ENCODE measurements around the gene KSR2. TPM values are rescaled to one million over a fixed set of nuclear protein-coding genes. Genes with fewer than 3 reads are reported as not detected.

KSR2 gene
- total RNA-seq, 1 donor from 2014 or later = 0.25 TPM

GRCh38 chr12:117582135-117582784 is 386.5 kb downstream of the KSR2 start:
- no peak overlapping the region for H3K4me3 ChIP-seq
- no peak for TF ChIP-seq POLR2AphosphoS5 (IDR thresholded peaks at IDR 0.05; ENCODE audit: insufficient read depth in 1 of 2, low read depth in 1 of 2)
- TF ChIP-seq POLR2A (IDR thresholded peaks at IDR 0.05) = no peak
- no peak for TF ChIP-seq CTCF (IDR thresholded peaks at IDR 0.05)
- peaks cover 23% of the 10 kb centered on the region for H3K4me1 ChIP-seq
- H3K9me3 ChIP-seq = no peaks in the 10 kb centered on the region
- intact Hi-C loops (cut with DNase I) = no loop called here
- H3K27ac ChIP-seq = no peak overlapping the region
- no peak for DNase-seq (ENCODE audit: extremely low spot score in 2 of 2)
- H3K36me3 ChIP-seq = no peaks in the 10 kb centered on the region
- H3K27me3 ChIP-seq = no peaks in the 10 kb centered on the region

DNA sequence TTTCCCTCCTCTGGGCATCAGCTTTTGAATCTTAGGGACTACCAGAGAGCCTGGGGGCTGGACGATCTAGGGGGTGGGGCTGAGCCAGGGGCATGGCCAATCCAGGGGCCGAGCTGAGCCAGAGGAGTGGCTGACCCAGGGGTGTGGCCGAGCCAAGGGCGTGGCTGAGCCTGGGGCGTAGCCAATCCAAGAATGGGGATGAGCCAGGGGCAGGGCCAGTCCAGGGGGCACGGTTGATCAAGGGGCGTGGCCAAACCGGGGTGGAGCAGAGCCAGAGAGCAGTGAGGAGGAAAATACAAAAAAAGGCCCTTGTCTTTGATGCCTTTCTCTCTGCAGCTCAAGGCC is 388.1 kb downstream of the KSR2 start:
- DNase-seq (ENCODE audit: extremely low spot score in 2 of 2) = no peak
- intact Hi-C loops (cut with DNase I) = no loop called here
- peak overlapping the region; percentile 4 for H3K27ac ChIP-seq

DNA sequence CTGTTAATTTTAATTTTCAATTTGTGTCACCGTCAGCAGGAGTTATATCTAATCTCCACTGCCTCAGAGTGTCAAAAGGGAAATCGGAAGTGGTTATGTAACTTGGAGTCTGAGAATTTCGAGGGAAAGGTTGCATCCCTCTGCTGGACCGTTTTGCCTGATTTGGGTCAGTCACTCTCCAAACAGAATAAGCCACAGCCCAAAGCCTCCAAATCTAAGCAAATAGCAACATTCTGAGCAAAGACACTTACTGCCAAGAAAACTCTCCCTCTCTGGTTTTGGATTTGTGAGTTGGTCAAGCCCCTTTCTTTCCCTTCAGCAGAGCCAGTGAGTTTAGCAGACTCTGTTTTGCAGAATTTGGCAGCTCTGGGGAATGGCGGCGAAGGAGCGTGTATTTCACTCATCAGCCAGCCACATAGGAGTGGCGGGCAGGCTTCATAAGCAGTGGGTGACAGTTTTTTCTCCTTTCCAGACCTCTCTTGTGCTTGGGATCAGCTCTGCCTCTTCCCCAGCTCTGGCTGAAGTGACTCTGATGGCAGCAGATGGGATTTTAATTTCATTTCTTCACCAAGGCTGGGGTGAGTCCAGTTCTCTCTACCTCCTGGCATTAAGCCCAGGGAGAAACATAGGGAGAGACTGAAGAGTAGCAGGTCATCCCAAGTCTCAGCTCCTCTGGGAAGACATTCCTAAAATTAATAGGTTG is 388.6 kb downstream of the KSR2 start:
- Histone ChIP-seq H3K36me3 (no peaks in the 10 kb centered on the region), H3K9me3 (no peaks in the 10 kb centered on the region), H3K27me3 (no peaks in the 10 kb centered on the region), H3K4me1 (peaks cover 23% of the 10 kb centered on the region), H3K27ac (peak overlapping the region; percentile 4), H3K4me3 (no peak overlapping the region)
- TF ChIP-seq POLR2AphosphoS5 (IDR thresholded peaks at IDR 0.05; ENCODE audit: insufficient read depth in 1 of 2, low read depth in 1 of 2) = no peak
- TF ChIP-seq CTCF (IDR thresholded peaks at IDR 0.05) = no peak
- no peak for TF ChIP-seq POLR2A (IDR thresholded peaks at IDR 0.05)
- no peak for DNase-seq (ENCODE audit: extremely low spot score in 2 of 2)
- intact Hi-C loops (cut with DNase I) = no loop called here

More for the DNA sequence above, 388.1 kb downstream of the KSR2 start:
- no peaks in the 10 kb centered on the region for H3K27me3 ChIP-seq
- peaks cover 23% of the 10 kb centered on the region for H3K4me1 ChIP-seq
- TF ChIP-seq POLR2A (IDR thresholded peaks at IDR 0.05) (no peak), POLR2AphosphoS5 (IDR thresholded peaks at IDR 0.05; ENCODE audit: insufficient read depth in 1 of 2, low read depth in 1 of 2) (no peak), CTCF (IDR thresholded peaks at IDR 0.05) (no peak)
- no peaks in the 10 kb centered on the region for H3K36me3 ChIP-seq
- no peaks in the 10 kb centered on the region for H3K9me3 ChIP-seq
- no peak overlapping the region for H3K4me3 ChIP-seq

GRCh38 chr12:117577122-117577657 is 391.6 kb downstream of the KSR2 start:
- Histone ChIP-seq H3K4me1 (peaks cover 12% of the 10 kb centered on the region), H3K4me3 (no peak overlapping the region), H3K9me3 (no peaks in the 10 kb centered on the region), H3K27me3 (no peaks in the 10 kb centered on the region), H3K36me3 (no peaks in the 10 kb centered on the region), H3K27ac (no peak overlapping the region)
- DNase-seq (ENCODE audit: extremely low spot score in 2 of 2) = no peak
- intact Hi-C loops (cut with DNase I) = no loop called here
- no peak for TF ChIP-seq POLR2AphosphoS5 (IDR thresholded peaks at IDR 0.05; ENCODE audit: insufficient read depth in 1 of 2, low read depth in 1 of 2)

DNA sequence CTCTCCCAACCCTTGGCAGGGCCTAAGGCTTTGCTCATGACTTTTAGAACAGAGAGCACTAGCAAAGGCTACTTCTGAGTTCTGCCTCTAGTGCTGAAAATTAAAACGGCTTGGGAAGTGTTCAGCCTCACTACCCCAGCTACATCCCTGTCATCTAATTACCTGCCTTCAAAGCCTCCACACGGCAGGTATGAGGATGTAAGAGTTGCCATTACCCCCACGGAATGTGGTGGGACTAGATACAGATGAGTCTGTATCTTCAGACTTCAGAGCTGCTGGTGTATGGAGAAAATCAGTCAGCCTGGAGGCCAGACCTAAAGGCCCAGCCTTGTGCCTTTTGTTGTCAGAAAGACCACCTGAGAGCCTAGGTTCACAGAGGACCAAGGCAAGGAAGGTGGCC is 392.7 kb downstream of the KSR2 start:
- intact Hi-C loops (cut with DNase I) = no loop called here
- Histone ChIP-seq H3K27ac (no peak overlapping the region), H3K4me1 (peaks cover 7% of the 10 kb centered on the region), H3K9me3 (no peaks in the 10 kb centered on the region), H3K36me3 (no peaks in the 10 kb centered on the region), H3K27me3 (no peaks in the 10 kb centered on the region), H3K4me3 (no peak overlapping the region)
- DNase-seq (ENCODE audit: extremely low spot score in 2 of 2) = no peak
- TF ChIP-seq POLR2A (IDR thresholded peaks at IDR 0.05) = no peak
- no peak for TF ChIP-seq POLR2AphosphoS5 (IDR thresholded peaks at IDR 0.05; ENCODE audit: insufficient read depth in 1 of 2, low read depth in 1 of 2)
- no peak for TF ChIP-seq CTCF (IDR thresholded peaks at IDR 0.05)
